Panc1 (cell line): Measurements from ENCODE around the gene SCLT1. TPM values are rescaled to one million over a fixed set of nuclear protein-coding genes. Genes with fewer than 3 reads are reported as not detected.
A peak's percentile ranks its signal among the peaks of the same experiment; 100 is the strongest.

Source experiments
- ATAC-seq: fragments of 200-7000 bp; cut with Tn5 transposase; 2 replicates; pipeline ENCODE4 v1.9.1; 2020; ENCODE audit warnings: mild to moderate bottlenecking, moderate library complexity
- Bru-seq: library from RNA; stranded (reverse); fragments of 400-500 nt; gene quantifications from one replicate; lab custom pipeline; 2021; lab: Mats Ljungman, UMichigan
- BruChase-seq, 2 experiments: library from RNA; stranded (reverse); fragments of 400-500 nt; gene quantifications; one replicate each; lab custom pipeline; 2021; lab: Mats Ljungman, UMichigan
- BruUV-seq: library from RNA; stranded (reverse); fragments of 400-500 nt; replicated peaks from 2 replicates; lab custom pipeline; 2021; lab: Mats Ljungman, UMichigan
- CTCF ChIA-PET: fragments of 300-600 bp; sonication (Branson Sonifier 250); formaldehyde crosslinking; loops from one replicate; lab custom pipeline; 2022; ENCODE audit warnings: antibody characterized with exemption; lab: Charles Lee
- POLR2A ChIA-PET: fragments of 300-600 bp; sonication (Branson Sonifier 250); formaldehyde crosslinking; loops from one replicate; lab custom pipeline; 2022; ENCODE audit warnings: antibody characterized with exemption; lab: Charles Lee
- DNase-seq: peaks from one replicate; pipeline ENCODE4 v3.0.0-alpha.2; 2010; ENCODE audit warnings: low read depth, low spot score
- H3K27ac ChIP-seq: 2 replicates; pipeline ENCODE4 v1.5.1; 2011; ENCODE audit warnings: mild to moderate bottlenecking, low read length, inconsistent platforms
- H3K27me3 ChIP-seq: fragments of 200-500 bp; sonication (Bioruptor generic); 2 replicates; pipeline ENCODE4 v1.6.0; 2014; ENCODE audit warnings: low read length, inconsistent platforms; ENCODE audit not compliant: control insufficient read depth, insufficient read depth
- H3K36me3 ChIP-seq: fragments of 200-500 bp; sonication (Bioruptor generic); 2 replicates; pipeline ENCODE4 v1.5.1; 2014; ENCODE audit warnings: inconsistent platforms, mild to moderate bottlenecking, low read length, moderate library complexity; ENCODE audit not compliant: control insufficient read depth, insufficient read depth
- H3K4me1 ChIP-seq: 2 replicates; pipeline ENCODE4 v1.5.1; 2011; ENCODE audit warnings: inconsistent platforms, mild to moderate bottlenecking, low read length, moderate library complexity; ENCODE audit not compliant: control insufficient read depth, insufficient read depth
- H3K4me3 ChIP-seq, 2 experiments: 2 replicates each; pipeline ENCODE4 v1.5.1; 2011 to 2012; ENCODE audit warnings: low read depth in 2 of 2, low read length in 2 of 2, mild to moderate bottlenecking in 2 of 2, inconsistent platforms in 1 of 2, moderate library complexity in 1 of 2
- H3K9me3 ChIP-seq: fragments of 200-500 bp; sonication (Bioruptor generic); 2 replicates; pipeline ENCODE4 v1.5.1; 2014; ENCODE audit warnings: low read depth, mild to moderate bottlenecking, inconsistent platforms, low read length, moderate library complexity; ENCODE audit not compliant: control insufficient read depth, insufficient read depth
- CTCF ChIP-seq: fragments of 450-650 bp; IDR thresholded peaks from 2 replicates; pipeline ENCODE4 v1.5.1; 2017; ENCODE audit warnings: mild to moderate bottlenecking
- POLR2AphosphoS5 ChIP-seq: IDR thresholded peaks from 2 replicates; pipeline ENCODE4 v1.6.1; 2012; ENCODE audit warnings: mild to moderate bottlenecking, low read depth, low read length, moderate library complexity
- REST ChIP-seq, 2 experiments: IDR thresholded peaks; 2 replicates each; pipeline ENCODE4 v1.6.1; 2011 to 2012; ENCODE audit warnings: low read depth in 2 of 2, control low read depth in 1 of 2, low read length in 1 of 2, mild to moderate bottlenecking in 1 of 2, moderate library complexity in 1 of 2; ENCODE audit not compliant: insufficient read depth in 1 of 2
- in situ Hi-C: cut with HindIII; loops from 2 replicates; pipeline ENCODE4 v1.10.0; 2016; ENCODE audit warnings: low sequenced_read_pairs, low pct_unique_long_range_greater_than_20kb
- intact Hi-C: fragments of 100-400 bp; cut with micrococcal nuclease; formaldehyde crosslinking; loops from one replicate; pipeline ENCODE4 v1.10.0; 2022; ENCODE audit not compliant: unreplicated experiment
- long read RNA-seq: library from polyadenylated mRNA; unstranded; transcript quantifications from one replicate; pipeline ENCODE4 v2.0.0, GENCODE V29; 2021; ENCODE audit not compliant: unreplicated experiment
- polyA plus RNA-seq: library from polyadenylated mRNA; unstranded; fragments of >200 nt; gene quantifications from one replicate; pipeline ENCODE4 v1.2.1, GENCODE V29; 2012; ENCODE audit warnings: missing spikeins; ENCODE audit not compliant: insufficient read length
- total RNA-seq: library from RNA; stranded (reverse); gene quantifications from one replicate; pipeline ENCODE4 v1.2.1, GENCODE V29; 2021; ENCODE audit not compliant: unreplicated experiment

SCLT1 gene
- 9.7 TPM for total RNA-seq
- 2.6 TPM for polyA plus RNA-seq
- percentile 65 among the genes with signal in this experiment for Bru-seq, nascent RNA
- BruChase-seq, experiment 1, labeled RNA remaining after a 2-hour chase, result percentile 63 among the genes with signal in this experiment
- percentile 55 among the genes with signal in this experiment for BruChase-seq, experiment 2, labeled RNA remaining after a 6-hour chase
- long read RNA-seq, transcript SCLT1-208 (6 exons, 2,096 nt), result major isoform, 5 of 21 reads
- long read RNA-seq, partial matches to known transcripts, result 2 of 21 reads
- long read RNA-seq, other reads (novel, unspliced or antisense), result 7 of 21 reads

- POLR2A ChIA-PET, result interaction anchor here (0.7 kb wide), 1 partner anchor 48 kb away, joined by 5 read pairs; no protein-coding TSS in a partner anchor
- no peaks in the 10 kb centered on the region; the same call in 1 of the 2 replicates for H3K36me3 ChIP-seq
Observed at GRCh38 chr4:129093191-129093920, at the start of gene SCLT1. SCLT1 (minus strand) TSS chr4:129093539; CDS start chr4:129093103, 436 bp downstream.

More at GRCh38 chr4:129093191-129093920, at the start of gene SCLT1:
- no peak for TF ChIP-seq CTCF
- no peak for TF ChIP-seq REST (IDR thresholded peaks at IDR 0.05; ENCODE audit: insufficient read depth in 1 of 2, low read depth in 2 of 2, low read length in 1 of 2)
- peak; percentile 71 for TF ChIP-seq POLR2AphosphoS5
- intact Hi-C loops (no loop called here), in situ Hi-C loops (no loop called here)
- DNase-seq (peak; percentile 79), ATAC-seq (peak; percentile 99)
- BruUV-seq, result no TSS peak
- Histone ChIP-seq H3K4me1 (peaks cover 10% of the 10 kb centered on the region; the same call in 1 of the 2 replicates), H3K27me3 (no peaks in the 10 kb centered on the region), H3K27ac (peak within 1 kb of the TSS; percentile 90), H3K9me3 (no peaks in the 10 kb centered on the region), H3K4me3 (peak within 1 kb of the TSS; percentile 85 to 88)
- CTCF ChIA-PET, result interaction anchor here (0.5 kb wide), 1 partner anchor 283 kb away, joined by 7 read pairs; no protein-coding TSS in a partner anchor
